ENCODE measurements around the gene LRRK1. TPM values are rescaled to one million over a fixed set of nuclear protein-coding genes. Genes with fewer than 3 reads are reported as not detected.

LRRK1 gene
- total RNA-seq, 1 experiment from 2014 or later: 7.6 TPM

DNA sequence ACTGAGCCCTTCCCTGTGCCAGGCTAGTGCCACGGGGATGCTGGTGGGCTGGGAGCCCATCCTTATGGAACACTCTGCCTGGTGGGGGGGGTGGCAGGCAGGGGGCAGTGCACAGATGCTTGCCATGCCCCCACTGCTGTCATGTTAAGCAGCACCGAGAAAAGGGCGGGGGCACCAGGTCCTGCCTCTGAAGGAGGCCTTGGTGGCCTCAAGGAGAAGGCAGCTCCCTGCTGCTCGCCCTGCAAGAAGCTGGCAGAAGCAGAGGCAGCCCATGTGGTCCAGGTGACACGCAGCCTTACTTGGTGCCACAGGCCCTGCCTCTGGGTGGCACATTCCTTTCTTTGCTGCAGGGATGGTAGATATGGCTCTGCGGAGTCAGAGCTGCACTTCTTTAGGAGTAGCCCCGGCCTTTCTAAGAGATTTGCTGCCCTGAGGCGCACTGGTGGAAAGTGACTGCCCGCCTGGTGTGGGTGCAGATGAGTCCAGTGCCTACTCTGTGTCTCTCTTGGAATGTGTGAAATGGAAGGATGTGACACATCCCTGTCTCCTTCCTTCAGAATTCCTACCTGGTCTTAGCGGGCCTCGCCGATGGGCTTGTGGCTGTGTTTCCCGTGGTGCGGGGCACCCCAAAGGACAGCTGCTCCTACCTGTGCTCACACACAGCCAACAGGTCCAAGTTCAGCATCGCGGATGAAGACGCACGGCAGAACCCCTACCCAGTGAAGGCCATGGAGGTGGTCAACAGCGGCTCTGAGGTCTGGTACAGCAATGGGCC is 145.8 kb downstream of the LRRK1 start:
- peaks cover 2% of the 10 kb centered on the region for H3K9me3 Mint-ChIP-seq
- CTCF ChIA-PET: interaction anchor here (1.1 to 3.4 kb wide), 2 partner anchors 25 to 56 kb away, joined by 3 to 9 read pairs; no protein-coding TSS in a partner anchor
- DNase-seq (ENCODE audit: low spot score) (no peak), ATAC-seq (no peak)
- peaks cover 2% of the 10 kb centered on the region for H3K36me3 Mint-ChIP-seq
- no peak overlapping the region for H3K27ac Mint-ChIP-seq
- peaks cover 4% of the 10 kb centered on the region; the same call in 1 of the 2 replicates for H3K27me3 Mint-ChIP-seq (ENCODE audit: low read depth)
- POLR2A ChIA-PET: no interaction called here
- H3K4me3 Mint-ChIP-seq: no peak overlapping the region
- TF ChIP-seq ATF1 (CRISPR knock-in tag; IDR thresholded peaks at IDR 0.05) (no peak), AFF4 (CRISPR knock-in tag; IDR thresholded peaks at IDR 0.05; ENCODE audit: borderline replicate concordance) (no peak), E2F1 (CRISPR knock-in tag; IDR thresholded peaks at IDR 0.05) (no peak)
- H3K4me1 Mint-ChIP-seq: peaks cover 81% of the 10 kb centered on the region

DNA sequence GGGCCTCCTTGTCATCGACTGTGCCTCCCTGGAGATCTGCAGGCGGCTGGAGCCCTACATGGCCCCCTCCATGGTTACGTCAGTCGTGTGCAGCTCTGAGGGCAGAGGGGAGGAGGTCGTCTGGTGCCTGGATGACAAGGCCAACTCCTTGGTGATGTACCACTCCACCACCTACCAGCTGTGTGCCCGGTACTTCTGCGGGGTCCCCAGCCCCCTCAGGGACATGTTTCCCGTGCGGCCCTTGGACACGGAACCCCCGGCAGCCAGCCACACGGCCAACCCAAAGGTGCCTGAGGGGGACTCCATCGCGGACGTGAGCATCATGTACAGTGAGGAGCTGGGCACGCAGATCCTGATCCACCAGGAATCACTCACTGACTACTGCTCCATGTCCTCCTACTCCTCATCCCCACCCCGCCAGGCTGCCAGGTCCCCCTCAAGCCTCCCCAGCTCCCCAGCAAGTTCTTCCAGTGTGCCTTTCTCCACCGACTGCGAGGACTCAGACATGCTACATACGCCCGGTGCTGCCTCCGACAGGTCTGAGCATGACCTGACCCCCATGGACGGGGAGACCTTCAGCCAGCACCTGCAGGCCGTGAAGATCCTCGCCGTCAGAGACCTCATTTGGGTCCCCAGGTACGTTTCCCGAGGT is 146.5 kb downstream of the LRRK1 start:
- H3K9me3 Mint-ChIP-seq: no peaks in the 10 kb centered on the region
- H3K27ac Mint-ChIP-seq: no peak overlapping the region
- TF ChIP-seq, protein P1, sequence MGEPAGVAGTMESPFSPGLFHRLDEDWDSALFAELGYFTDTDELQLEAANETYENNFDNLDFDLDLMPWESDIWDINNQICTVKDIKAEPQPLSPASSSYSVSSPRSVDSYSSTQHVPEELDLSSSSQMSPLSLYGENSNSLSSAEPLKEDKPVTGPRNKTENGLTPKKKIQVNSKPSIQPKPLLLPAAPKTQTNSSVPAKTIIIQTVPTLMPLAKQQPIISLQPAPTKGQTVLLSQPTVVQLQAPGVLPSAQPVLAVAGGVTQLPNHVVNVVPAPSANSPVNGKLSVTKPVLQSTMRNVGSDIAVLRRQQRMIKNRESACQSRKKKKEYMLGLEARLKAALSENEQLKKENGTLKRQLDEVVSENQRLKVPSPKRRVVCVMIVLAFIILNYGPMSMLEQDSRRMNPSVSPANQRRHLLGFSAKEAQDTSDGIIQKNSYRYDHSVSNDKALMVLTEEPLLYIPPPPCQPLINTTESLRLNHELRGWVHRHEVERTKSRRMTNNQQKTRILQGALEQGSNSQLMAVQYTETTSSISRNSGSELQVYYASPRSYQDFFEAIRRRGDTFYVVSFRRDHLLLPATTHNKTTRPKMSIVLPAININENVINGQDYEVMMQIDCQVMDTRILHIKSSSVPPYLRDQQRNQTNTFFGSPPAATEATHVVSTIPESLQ (CRISPR knock-in tag; IDR thresholded peaks at IDR 0.05): no peak
- no peak for TF ChIP-seq TEAD1 (CRISPR knock-in tag; IDR thresholded peaks at IDR 0.05)
- no peak for TF ChIP-seq USF2 (CRISPR knock-in tag; IDR thresholded peaks at IDR 0.05)
- no peak for TF ChIP-seq ESRRA (CRISPR knock-in tag; IDR thresholded peaks at IDR 0.05; ENCODE audit: borderline replicate concordance)
- TF ChIP-seq SMAD3 (CRISPR knock-in tag; IDR thresholded peaks at IDR 0.05; ENCODE audit: borderline replicate concordance): no peak
- TF ChIP-seq, protein P2, sequence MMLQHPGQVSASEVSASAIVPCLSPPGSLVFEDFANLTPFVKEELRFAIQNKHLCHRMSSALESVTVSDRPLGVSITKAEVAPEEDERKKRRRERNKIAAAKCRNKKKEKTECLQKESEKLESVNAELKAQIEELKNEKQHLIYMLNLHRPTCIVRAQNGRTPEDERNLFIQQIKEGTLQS (CRISPR knock-in tag; conservative IDR thresholded peaks at IDR 0.05): no peak
- no peak for TF ChIP-seq TP53 (CRISPR knock-in tag; IDR thresholded peaks at IDR 0.05)
- TF ChIP-seq PRDM15 (CRISPR knock-in tag; IDR thresholded peaks at IDR 0.05): no peak
- DNase-seq (ENCODE audit: low spot score) (no peak), ATAC-seq (no peak)
- CTCF ChIA-PET: interaction anchor here (3.4 to 6.5 kb wide), 2 partner anchors 57 kb away, joined by 9 to 53 read pairs; no protein-coding TSS in a partner anchor
- H3K4me1 Mint-ChIP-seq: peaks cover 81% of the 10 kb centered on the region
- peaks cover 4% of the 10 kb centered on the region; the same call in 1 of the 2 replicates for H3K27me3 Mint-ChIP-seq (ENCODE audit: low read depth)
- H3K36me3 Mint-ChIP-seq: 0 out of 2 replicates have a peak, but pooled peaks cover under 1% of the 10 kb centered on the region
- POLR2A ChIA-PET: no interaction called here
- no peak overlapping the region for H3K4me3 Mint-ChIP-seq

Measured in WTC11 (cell line).